ENCODE data around the gene TRIM65. TPM values are rescaled to one million over a fixed set of nuclear protein-coding genes. Genes with fewer than 3 reads are reported as not detected.

Gene TRIM65
- total and polyA plus RNA-seq, 2 of the 13 experiments (the other 11 are each of a cell fraction or from before 2014, with no cell fraction given) = 10.3 to 22.4 TPM

DNA sequence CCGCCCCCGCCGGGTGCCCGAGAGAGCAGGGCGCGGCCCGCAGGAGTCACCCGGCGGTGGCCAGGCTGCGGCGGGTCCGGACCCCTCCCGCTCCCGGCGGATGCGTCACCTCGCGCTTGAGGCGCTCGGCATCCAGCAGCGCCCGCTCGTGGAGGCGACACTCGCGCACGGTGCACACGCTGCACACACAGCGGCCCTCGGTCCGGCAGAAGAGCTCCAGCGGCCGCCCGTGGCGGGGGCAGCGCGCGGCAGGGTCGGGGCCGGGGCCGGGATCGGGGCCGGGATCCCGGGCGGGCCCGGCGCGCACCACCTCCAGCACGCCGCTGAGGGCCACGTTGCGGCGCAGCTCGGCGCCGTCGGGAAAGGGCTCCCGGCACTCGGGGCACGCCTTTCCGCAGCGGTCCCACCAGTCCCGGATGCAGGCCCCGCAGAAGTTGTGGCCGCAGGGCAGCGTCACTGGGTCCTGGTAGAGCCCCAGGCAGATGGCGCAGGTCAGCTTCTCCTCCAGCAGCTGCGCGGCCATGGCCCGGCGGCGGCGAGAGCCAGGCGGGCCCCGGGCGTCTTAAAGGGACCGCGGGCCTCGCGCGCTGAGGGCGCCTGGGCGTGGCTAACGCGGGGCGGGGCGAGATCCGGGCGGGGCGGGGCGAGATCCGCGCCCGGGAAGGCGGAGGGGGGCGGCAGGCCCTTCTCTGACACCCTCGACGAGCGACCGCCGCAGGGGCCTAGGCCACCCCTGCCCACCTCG, at the start of gene TRIM65 (continued):
- TF ChIP-seq POLR2A (IDR thresholded peaks at IDR 0.05; ENCODE audit: insufficient read depth in 1 of 2, low read depth in 2 of 2, low read length in 2 of 2) = peak in 1 of 2 experiments; percentile 92; a peak in 2 of 4 replicates
- TF ChIP-seq, protein P1, sequence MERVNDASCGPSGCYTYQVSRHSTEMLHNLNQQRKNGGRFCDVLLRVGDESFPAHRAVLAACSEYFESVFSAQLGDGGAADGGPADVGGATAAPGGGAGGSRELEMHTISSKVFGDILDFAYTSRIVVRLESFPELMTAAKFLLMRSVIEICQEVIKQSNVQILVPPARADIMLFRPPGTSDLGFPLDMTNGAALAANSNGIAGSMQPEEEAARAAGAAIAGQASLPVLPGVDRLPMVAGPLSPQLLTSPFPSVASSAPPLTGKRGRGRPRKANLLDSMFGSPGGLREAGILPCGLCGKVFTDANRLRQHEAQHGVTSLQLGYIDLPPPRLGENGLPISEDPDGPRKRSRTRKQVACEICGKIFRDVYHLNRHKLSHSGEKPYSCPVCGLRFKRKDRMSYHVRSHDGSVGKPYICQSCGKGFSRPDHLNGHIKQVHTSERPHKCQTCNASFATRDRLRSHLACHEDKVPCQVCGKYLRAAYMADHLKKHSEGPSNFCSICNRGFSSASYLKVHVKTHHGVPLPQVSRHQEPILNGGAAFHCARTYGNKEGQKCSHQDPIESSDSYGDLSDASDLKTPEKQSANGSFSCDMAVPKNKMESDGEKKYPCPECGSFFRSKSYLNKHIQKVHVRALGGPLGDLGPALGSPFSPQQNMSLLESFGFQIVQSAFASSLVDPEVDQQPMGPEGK (CRISPR knock-in tag; IDR thresholded peaks at IDR 0.05) = peak; percentile 37; the same call in 1 of the 2 replicates
- no peak for TF ChIP-seq ZNF75D (CRISPR knock-in tag; IDR thresholded peaks at IDR 0.05; ENCODE audit: borderline replicate concordance)
- TF ChIP-seq GZF1 (CRISPR knock-in tag; IDR thresholded peaks at IDR 0.05) = no peak
- peak; percentile 51; the same call in 1 of the 2 replicates for TF ChIP-seq YEATS2 (CRISPR knock-in tag; IDR thresholded peaks at IDR 0.05; ENCODE audit: borderline replicate concordance)
- no peak for TF ChIP-seq FOXP1 (IDR thresholded peaks at IDR 0.05)
- TF ChIP-seq FOXP1 (CRISPR knock-in tag; IDR thresholded peaks at IDR 0.05) = no peak
- TF ChIP-seq, protein P2, sequence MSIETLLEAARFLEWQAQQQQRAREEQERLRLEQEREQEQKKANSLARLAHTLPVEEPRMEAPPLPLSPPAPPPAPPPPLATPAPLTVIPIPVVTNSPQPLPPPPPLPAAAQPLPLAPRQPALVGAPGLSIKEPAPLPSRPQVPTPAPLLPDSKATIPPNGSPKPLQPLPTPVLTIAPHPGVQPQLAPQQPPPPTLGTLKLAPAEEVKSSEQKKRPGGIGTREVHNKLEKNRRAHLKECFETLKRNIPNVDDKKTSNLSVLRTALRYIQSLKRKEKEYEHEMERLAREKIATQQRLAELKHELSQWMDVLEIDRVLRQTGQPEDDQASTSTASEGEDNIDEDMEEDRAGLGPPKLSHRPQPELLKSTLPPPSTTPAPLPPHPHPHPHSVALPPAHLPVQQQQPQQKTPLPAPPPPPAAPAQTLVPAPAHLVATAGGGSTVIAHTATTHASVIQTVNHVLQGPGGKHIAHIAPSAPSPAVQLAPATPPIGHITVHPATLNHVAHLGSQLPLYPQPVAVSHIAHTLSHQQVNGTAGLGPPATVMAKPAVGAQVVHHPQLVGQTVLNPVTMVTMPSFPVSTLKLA (IDR thresholded peaks at IDR 0.05) = no peak
- TF ChIP-seq ZFYVE20 (CRISPR knock-in tag; IDR thresholded peaks at IDR 0.05; ENCODE audit: borderline replicate concordance, low read depth) = no peak; the same call in 1 of the 2 replicates
- TF ChIP-seq MEIS1 (CRISPR knock-in tag; IDR thresholded peaks at IDR 0.05; ENCODE audit: borderline replicate concordance) = no peak; the same call in 1 of the 2 replicates
- TF ChIP-seq ZKSCAN1 (IDR thresholded peaks at IDR 0.05; ENCODE audit: low read length) = no peak
- TF ChIP-seq, protein P3, sequence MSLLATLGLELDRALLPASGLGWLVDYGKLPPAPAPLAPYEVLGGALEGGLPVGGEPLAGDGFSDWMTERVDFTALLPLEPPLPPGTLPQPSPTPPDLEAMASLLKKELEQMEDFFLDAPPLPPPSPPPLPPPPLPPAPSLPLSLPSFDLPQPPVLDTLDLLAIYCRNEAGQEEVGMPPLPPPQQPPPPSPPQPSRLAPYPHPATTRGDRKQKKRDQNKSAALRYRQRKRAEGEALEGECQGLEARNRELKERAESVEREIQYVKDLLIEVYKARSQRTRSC (CRISPR knock-in tag; IDR thresholded peaks at IDR 0.05; ENCODE audit: low read depth) = peak; percentile 84; the same call in 1 of the 2 replicates
- TF ChIP-seq CENPX (CRISPR knock-in tag; IDR thresholded peaks at IDR 0.05) = no peak
- TF ChIP-seq, protein P4, sequence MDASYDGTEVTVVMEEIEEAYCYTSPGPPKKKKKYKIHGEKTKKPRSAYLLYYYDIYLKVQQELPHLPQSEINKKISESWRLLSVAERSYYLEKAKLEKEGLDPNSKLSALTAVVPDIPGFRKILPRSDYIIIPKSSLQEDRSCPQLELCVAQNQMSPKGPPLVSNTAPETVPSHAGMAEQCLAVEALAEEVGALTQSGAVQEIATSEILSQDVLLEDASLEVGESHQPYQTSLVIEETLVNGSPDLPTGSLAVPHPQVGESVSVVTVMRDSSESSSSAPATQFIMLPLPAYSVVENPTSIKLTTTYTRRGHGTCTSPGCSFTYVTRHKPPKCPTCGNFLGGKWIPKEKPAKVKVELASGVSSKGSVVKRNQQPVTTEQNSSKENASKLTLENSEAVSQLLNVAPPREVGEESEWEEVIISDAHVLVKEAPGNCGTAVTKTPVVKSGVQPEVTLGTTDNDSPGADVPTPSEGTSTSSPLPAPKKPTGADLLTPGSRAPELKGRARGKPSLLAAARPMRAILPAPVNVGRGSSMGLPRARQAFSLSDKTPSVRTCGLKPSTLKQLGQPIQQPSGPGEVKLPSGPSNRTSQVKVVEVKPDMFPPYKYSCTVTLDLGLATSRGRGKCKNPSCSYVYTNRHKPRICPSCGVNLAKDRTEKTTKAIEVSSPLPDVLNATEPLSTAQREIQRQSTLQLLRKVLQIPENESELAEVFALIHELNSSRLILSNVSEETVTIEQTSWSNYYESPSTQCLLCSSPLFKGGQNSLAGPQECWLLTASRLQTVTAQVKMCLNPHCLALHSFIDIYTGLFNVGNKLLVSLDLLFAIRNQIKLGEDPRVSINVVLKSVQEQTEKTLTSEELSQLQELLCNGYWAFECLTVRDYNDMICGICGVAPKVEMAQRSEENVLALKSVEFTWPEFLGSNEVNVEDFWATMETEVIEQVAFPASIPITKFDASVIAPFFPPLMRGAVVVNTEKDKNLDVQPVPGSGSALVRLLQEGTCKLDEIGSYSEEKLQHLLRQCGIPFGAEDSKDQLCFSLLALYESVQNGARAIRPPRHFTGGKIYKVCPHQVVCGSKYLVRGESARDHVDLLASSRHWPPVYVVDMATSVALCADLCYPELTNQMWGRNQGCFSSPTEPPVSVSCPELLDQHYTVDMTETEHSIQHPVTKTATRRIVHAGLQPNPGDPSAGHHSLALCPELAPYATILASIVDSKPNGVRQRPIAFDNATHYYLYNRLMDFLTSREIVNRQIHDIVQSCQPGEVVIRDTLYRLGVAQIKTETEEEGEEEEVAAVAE (CRISPR knock-in tag; IDR thresholded peaks at IDR 0.05; ENCODE audit: borderline replicate concordance) = no peak
- TF ChIP-seq, protein P5, sequence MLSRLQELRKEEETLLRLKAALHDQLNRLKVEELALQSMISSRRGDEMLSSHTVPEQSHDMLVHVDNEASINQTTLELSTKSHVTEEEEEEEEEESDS (CRISPR knock-in tag; IDR thresholded peaks at IDR 0.05; ENCODE audit: borderline replicate concordance) = no peak
- TF ChIP-seq, protein P6, sequence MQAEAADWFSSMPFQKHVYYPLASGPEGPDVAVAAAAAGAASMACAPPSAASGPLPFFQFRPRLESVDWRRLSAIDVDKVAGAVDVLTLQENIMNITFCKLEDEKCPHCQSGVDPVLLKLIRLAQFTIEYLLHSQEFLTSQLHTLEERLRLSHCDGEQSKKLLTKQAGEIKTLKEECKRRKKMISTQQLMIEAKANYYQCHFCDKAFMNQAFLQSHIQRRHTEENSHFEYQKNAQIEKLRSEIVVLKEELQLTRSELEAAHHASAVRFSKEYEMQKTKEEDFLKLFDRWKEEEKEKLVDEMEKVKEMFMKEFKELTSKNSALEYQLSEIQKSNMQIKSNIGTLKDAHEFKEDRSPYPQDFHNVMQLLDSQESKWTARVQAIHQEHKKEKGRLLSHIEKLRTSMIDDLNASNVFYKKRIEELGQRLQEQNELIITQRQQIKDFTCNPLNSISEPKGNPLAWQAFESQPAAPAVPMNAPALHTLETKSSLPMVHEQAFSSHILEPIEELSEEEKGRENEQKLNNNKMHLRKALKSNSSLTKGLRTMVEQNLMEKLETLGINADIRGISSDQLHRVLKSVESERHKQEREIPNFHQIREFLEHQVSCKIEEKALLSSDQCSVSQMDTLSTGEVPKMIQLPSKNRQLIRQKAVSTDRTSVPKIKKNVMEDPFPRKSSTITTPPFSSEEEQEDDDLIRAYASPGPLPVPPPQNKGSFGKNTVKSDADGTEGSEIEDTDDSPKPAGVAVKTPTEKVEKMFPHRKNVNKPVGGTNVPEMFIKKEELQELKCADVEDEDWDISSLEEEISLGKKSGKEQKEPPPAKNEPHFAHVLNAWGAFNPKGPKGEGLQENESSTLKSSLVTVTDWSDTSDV (CRISPR knock-in tag; IDR thresholded peaks at IDR 0.05) = peak; percentile 86
- TF ChIP-seq NR2C2 (CRISPR knock-in tag; IDR thresholded peaks at IDR 0.05; ENCODE audit: borderline replicate concordance) = 0 out of 2 replicates have a peak, but pooled peaks have one; percentile 51

Measured in HepG2 (cell line).